OCI-LY3 (cell line): ENCODE data around the gene RHNO1.

ENCODE experiments used
- H2AFZ ChIP-seq: fragments of 200-600, 300-600 bp; shearing (Covaris generic); 2 replicates; pipeline ENCODE4 v1.6.0; 2014; ENCODE audit warnings: antibody characterized with exemption, low read depth, low read length
- H3K27ac ChIP-seq: fragments of 200-600, 300-600 bp; sonication (generic); 2 replicates; pipeline ENCODE4 v1.5.1; 2014; ENCODE audit warnings: mild to moderate bottlenecking, low read length, moderate library complexity, mixed read lengths
- H3K27me3 ChIP-seq: fragments of 200-600, 300-600 bp; sonication (generic); 2 replicates; pipeline ENCODE4 v1.6.1; 2014; ENCODE audit warnings: low read depth, low read length, mixed read lengths
- H3K36me3 ChIP-seq: fragments of 200-600, 300-600 bp; sonication (generic); replicated peaks from 2 replicates; pipeline ENCODE3; 2014; ENCODE audit warnings: low read depth, low read length, mixed read lengths
- H3K4me1 ChIP-seq: fragments of 300-600, 200-600 bp; sonication (generic); 2 replicates; pipeline ENCODE4 v1.6.1; 2014; ENCODE audit warnings: low read length, mixed read lengths
- H3K4me2 ChIP-seq: fragments of 200-600, 300-600 bp; sonication (generic); 2 replicates; pipeline ENCODE4 v1.6.1; 2014; ENCODE audit warnings: low read length, mixed read lengths
- H3K4me3 ChIP-seq: fragments of 300-600, 200-600 bp; sonication (generic); 2 replicates; pipeline ENCODE4 v1.5.1; 2014; ENCODE audit warnings: antibody characterized with exemption, mild to moderate bottlenecking, low read length, moderate library complexity
- H3K79me2 ChIP-seq: fragments of 300-600, 200-600 bp; shearing (Covaris generic); 2 replicates; pipeline ENCODE4 v1.6.1; 2014; ENCODE audit warnings: mild to moderate bottlenecking, low read length, mixed read lengths
- H3K9ac ChIP-seq: fragments of 300-600, 200-600 bp; shearing (Covaris generic); 2 replicates; pipeline ENCODE4 v1.6.0; 2014; ENCODE audit warnings: mild to moderate bottlenecking, low read length, moderate library complexity
- H3K9me3 ChIP-seq: fragments of 200-600, 300-600 bp; shearing (Covaris generic); 2 replicates; pipeline ENCODE4 v1.6.1; 2014; ENCODE audit warnings: low read length, mixed read lengths; ENCODE audit not compliant: insufficient read depth
- H4K20me1 ChIP-seq: fragments of 200-600, 300-600 bp; sonication (generic); 2 replicates; pipeline ENCODE4 v1.6.1; 2016; ENCODE audit warnings: low read length, mixed read lengths; ENCODE audit not compliant: insufficient read depth
- CTCF ChIP-seq: fragments of 200-600, 300-600 bp; sonication (generic); IDR thresholded peaks from 2 replicates; pipeline ENCODE4 v1.5.1; 2014; ENCODE audit warnings: antibody characterized with exemption, low read length, low read depth
- EZH2phosphoT487 ChIP-seq: fragments of 200-600 bp; shearing (Covaris generic); IDR thresholded peaks from 2 replicates; pipeline ENCODE4 v1.6.1; 2018; ENCODE audit warnings: antibody characterized with exemption, mixed run types, low read depth

Gene RHNO1

GRCh38 chr12:2853626-2854025 lies 23.4 kb upstream of the RHNO1 start:
- Histone ChIP-seq H2AFZ (no peak overlapping the region), H3K36me3 (peaks cover 13% of the 10 kb centered on the region), H3K79me2 (no peaks in the 10 kb centered on the region), H3K4me2 (no peak overlapping the region), H3K4me3 (no peak overlapping the region), H3K27me3 (no peaks in the 10 kb centered on the region), H4K20me1 (no peaks in the 10 kb centered on the region), H3K27ac (no peak overlapping the region), H3K4me1 (no peaks in the 10 kb centered on the region), H3K9me3 (no peaks in the 10 kb centered on the region), H3K9ac (no peak overlapping the region)
- TF ChIP-seq CTCF = no peak
- TF ChIP-seq EZH2phosphoT487 = no peak

GRCh38 chr12:2854669-2855453 lies 22.2 kb upstream of the RHNO1 start:
- no peaks in the 10 kb centered on the region for H3K9me3 ChIP-seq
- TF ChIP-seq CTCF (no peak), EZH2phosphoT487 (no peak)
- H3K27me3 ChIP-seq = no peaks in the 10 kb centered on the region
- no peaks in the 10 kb centered on the region for H3K79me2 ChIP-seq
- peaks cover 25% of the 10 kb centered on the region for H3K36me3 ChIP-seq
- no peak overlapping the region for H3K4me2 ChIP-seq
- no peaks in the 10 kb centered on the region for H3K4me1 ChIP-seq
- no peak overlapping the region for H3K4me3 ChIP-seq
- H3K9ac ChIP-seq = no peak overlapping the region
- H2AFZ ChIP-seq = no peak overlapping the region
- H3K27ac ChIP-seq = no peak overlapping the region
- no peaks in the 10 kb centered on the region for H4K20me1 ChIP-seq

GRCh38 chr12:2855546-2855945 lies 21.5 kb upstream of the RHNO1 start:
- peaks cover 29% of the 10 kb centered on the region for H3K36me3 ChIP-seq
- H3K4me1 ChIP-seq = no peaks in the 10 kb centered on the region
- H3K4me3 ChIP-seq = no peak overlapping the region
- H3K4me2 ChIP-seq = no peak overlapping the region
- no peaks in the 10 kb centered on the region for H4K20me1 ChIP-seq
- no peaks in the 10 kb centered on the region for H3K79me2 ChIP-seq
- no peak overlapping the region for H2AFZ ChIP-seq
- H3K27ac ChIP-seq = no peak overlapping the region
- H3K9me3 ChIP-seq = no peaks in the 10 kb centered on the region
- no peak overlapping the region for H3K9ac ChIP-seq
- no peaks in the 10 kb centered on the region for H3K27me3 ChIP-seq
- TF ChIP-seq EZH2phosphoT487 (no peak), CTCF (no peak)

GRCh38 chr12:2856051-2856450 lies 21.0 kb upstream of the RHNO1 start:
- Histone ChIP-seq H3K4me2 (no peak overlapping the region), H3K9ac (no peak overlapping the region), H3K36me3 (peaks cover 31% of the 10 kb centered on the region)

More at GRCh38 chr12:2856051-2856450, 21.0 kb upstream of the RHNO1 start:
- Histone ChIP-seq H3K79me2 (no peaks in the 10 kb centered on the region), H3K27me3 (no peaks in the 10 kb centered on the region), H4K20me1 (no peaks in the 10 kb centered on the region), H3K4me1 (no peaks in the 10 kb centered on the region), H3K27ac (no peak overlapping the region), H3K4me3 (no peak overlapping the region), H2AFZ (no peak overlapping the region), H3K9me3 (no peaks in the 10 kb centered on the region)
- TF ChIP-seq EZH2phosphoT487 = no peak
- TF ChIP-seq CTCF = no peak
